Hypothalamus (tissue), 51 donors: ENCODE results near the gene RABGAP1L.
"Not testable (repeated sequence)": the region's sequence is repeated elsewhere in the genome, so short reads cannot be mapped to it uniquely, and the experiment has no call there.

ENCODE experiments used
- DNase-seq, 51 donors: peaks; one replicate each; lab custom pipeline; 2025; lab: John Stamatoyannopoulos, UW

The RABGAP1L gene

DNA sequence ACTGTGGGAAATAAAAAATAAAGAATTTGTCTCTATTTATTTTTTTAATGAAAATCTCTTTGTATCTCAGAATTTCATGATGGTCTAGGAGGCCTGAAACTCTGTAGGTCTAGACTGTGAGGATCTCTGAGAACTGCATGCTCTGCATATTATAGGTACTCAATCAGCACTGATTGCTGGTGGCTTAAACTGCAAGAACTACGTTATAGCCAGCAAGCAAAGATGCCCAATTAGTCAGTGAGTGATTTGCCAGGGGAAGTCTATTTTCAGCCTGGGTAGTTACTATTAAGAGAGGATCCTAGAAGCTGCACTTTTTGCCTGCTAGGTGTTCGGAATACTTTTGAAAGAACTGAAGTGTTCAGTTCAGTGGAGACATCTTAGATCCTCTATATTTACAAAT lies 375.9 kb downstream of the RABGAP1L start:
- no peak for DNase-seq

DNA sequence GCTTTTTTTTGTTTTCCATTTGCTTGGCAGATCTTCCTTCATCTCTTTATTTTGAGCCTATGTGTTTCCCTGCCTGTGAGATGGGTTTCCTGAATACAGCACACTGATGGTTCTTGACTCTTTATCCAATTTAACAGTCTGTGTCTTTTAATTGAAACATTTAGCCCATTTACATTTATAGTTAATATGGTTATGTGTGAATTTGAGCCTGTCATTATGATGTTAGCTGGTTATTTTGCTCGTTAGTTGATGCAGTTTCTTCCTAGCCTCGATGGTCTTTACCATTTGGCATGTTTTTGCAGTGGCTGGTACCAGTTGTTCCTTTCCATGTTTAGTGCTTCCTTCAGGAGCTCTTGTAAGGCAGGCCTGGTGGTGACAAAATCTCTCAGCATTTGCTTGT lies 384.1 kb downstream of the RABGAP1L start:
- not testable (repeated sequence) for DNase-seq

DNA sequence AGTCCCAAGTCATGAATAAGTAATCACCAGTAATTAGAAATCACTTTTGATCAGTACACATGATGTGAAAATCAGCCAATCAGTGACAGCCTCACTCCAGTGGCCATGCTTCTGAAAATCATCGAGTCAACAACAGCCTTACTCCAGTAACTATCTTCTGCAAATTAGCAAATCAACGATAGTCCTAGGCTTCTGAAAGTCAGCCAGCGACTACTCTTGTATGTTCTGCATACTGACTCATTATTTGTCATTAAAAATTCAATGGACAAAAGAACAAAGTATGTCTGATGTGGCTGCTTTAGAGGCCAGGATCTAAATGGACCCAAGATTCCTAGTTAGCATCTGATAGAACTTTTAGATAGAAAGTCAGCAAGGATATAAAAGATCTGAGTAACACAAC lies 391.0 kb downstream of the RABGAP1L start:
- DNase-seq: no peak

DNA sequence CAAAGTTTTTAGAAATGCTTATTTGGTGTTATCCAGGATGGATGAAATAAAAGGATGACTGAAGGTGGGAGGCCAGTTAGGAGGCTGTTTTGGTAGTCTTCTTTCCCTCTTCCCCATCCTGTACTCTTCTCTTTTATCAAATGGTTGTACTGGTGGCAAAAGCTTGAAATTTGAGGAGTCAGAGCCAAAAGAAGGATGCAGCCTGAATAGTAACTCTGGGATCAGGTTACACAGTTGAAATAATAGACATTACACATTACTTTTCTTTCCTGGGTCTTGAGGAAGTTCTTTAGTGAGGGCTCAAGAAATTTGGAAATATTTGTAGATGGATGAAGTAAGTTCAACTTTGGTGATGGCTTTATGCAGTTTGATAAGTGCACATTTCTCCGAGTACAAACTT lies 397.1 kb downstream of the RABGAP1L start:
- no peak for DNase-seq

DNA sequence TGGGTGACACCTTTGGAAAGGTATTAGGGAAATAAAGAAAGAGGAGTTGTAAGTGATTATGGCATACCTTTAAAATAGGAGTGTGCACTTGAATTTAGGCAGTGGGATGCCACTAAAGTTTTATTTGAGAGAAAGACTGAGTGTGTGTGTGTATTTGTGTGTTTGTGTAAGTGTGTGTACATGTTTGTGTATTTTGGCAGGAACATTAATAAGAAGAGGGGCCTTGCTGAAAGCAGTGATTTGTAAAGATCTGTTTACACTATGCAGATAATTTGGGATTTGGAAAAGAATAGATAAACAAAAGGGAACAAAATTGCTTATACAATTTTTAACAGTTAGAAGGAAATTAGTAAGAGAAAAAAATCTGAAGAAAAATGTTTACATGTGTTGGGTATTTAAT lies 409.2 kb downstream of the RABGAP1L start:
- DNase-seq: no peak

DNA sequence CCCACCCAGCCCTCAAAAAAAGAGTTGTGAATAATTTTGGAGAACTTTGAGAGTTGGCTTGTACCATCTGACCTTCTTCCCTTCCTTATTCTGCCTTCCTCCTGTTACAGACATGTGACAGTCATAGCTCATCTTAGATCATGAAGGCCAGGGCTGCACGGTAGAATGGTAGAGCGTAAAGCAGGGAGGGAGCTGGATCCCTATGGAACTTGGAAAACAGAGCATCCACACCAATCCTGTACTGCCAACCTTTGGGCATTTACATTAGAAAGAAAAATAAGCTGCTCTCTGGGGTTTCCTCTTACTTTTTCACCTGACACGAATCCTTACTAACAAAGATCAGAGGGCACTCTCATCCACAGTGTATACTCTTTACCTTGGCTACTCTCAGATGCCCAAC lies 409.9 kb downstream of the RABGAP1L start:
- DNase-seq: no peak

DNA sequence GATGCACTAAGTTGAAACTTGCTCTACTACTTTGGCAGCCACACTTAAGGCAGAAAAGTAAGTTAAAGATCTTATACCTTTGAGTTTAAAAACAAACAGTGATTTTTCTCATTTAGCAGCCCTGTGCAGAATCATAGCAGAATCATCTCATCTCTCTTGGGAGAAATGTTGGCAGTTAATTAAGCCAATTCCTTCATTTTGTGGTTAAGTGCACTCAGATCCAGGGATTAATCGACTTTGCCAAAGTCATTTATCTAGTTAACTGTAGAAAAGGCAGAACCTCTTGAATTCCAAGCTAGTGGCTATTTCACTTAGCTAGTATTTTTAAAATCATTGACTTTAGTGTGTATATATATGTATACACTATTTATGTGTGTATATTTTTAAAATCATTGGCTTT lies 413.5 kb downstream of the RABGAP1L start:
- no peak for DNase-seq

DNA sequence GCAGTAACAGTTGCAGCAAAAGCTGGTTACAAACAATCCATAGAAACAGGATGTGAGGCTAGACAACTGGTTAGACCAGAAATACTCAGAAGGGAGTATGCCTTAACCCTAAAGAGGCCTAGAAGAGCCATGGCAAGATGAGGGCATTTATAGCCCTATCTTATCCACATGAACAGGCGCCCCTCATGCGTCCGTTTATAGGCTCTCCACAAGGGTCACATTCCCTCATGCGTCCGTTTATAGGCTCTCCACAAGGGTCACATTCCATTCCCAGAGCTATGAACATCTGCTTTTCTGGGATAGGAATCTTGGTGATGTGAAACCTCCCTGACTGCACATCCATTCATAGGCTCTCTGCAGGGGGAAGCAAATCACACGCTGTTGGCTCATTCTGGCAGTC lies 416.8 kb downstream of the RABGAP1L start:
- DNase-seq: not testable (repeated sequence)

DNA sequence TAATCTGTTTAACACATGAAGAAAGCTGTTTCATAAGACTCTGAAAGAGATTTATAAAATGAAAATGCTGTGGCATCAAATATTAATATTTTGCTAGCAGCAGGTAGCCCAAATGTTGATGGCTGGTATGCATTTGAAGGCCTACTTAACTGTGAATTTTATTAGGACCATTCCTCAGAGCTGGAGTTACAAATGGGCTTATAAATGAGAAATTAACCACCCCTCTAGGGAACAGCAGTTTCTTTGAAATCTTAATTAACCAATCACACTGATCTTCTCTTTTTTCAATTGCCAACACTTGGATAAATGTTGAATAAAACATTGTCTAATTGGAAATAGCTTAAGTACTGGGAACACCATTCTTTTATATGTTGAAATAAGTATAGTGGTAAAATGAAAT lies 418.4 kb downstream of the RABGAP1L start:
- no peak for DNase-seq

DNA sequence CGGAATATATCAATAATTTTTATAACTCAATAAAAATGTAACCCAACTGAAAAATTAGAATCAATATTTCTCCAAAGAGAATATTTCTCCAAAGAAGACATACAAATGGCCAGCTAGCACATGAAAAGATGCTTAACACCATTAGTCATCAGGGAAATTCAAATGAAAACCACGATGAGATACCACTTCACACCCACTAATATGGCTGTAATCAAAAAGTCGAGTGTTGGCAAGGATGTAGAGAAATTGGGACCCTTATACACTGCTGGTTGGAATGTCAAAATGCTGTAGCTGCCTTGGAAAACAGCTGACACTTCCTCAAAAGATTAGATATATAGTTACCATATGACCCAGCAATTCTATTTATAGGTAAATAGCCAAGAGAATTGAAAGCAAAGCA lies 421.5 kb downstream of the RABGAP1L start:
- no peak for DNase-seq

DNA sequence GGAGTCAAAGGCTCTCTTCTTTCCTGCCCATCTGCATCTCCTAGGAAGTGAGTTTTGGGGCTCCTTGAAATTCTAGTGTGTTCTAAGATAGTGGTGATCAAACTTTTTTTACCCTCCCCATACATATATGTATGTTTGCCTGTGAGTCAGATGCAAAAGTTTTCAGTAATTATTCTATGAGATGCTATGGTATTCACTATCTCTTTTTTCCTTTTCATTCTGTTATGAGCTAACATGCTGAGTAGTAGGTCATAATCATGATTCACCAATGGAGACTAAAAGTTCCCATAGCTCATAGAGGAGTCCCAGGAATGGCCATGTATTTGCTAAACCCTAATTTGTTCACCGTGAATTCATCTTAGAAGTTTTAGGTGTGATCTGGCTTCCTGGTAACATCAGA lies 424.0 kb downstream of the RABGAP1L start:
- no peak for DNase-seq

DNA sequence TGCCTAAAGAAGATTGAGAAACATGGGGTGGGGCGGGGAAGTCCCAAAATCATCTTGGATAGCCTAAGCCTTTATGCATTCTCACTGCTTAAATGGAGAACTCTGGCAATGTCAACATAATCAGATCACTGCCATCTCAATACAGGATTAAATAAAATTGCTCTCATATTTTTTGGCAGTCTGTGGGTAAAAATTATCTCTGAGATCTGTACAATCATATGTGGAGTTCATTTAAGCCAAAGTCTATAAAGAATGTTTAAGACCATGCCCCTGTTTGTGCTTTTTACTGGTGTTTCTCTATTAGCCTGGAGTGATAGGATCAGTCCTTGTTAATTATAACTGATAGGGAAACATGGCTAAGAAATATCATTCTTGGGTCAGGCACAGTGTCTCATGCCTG lies 424.8 kb downstream of the RABGAP1L start:
- no peak for DNase-seq

DNA sequence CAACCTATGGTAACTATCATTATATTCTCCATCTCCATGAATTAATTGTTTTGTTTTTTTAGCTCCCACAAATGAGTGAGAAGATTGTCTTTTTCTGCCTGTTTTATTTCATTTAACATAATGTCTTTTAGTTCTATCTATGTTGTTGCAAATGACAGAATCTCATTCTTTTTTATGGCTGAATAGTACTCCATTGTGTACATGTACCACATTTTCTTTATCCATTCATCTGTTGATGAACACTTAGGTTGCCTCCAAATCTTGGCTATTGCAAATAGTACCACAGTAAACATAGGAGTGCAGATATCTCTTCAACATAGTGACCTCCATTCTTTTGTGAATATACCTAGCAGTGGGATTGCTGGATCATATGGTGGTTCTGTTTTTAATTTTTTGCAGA lies 429.3 kb downstream of the RABGAP1L start:
- DNase-seq: not testable (repeated sequence)

DNA sequence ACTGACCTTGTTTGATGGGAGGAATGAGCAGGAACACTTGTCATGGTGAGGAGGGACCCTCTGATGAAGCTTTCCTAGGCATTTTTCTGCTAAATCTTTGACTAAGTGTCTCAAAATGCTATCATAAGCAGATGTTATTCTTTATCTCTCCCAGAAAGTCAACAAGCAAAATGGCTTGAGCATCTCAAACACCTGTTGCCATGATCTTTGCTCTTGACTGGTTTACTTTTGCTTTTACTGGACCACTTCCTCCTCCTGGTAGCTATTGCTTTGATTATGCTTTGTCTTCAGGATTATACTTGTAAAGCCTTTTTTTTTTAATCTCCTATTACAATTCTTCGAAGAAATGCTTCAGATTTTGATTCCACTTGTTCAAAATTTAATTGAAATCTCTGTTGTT lies 445.9 kb downstream of the RABGAP1L start:
- no peak for DNase-seq

DNA sequence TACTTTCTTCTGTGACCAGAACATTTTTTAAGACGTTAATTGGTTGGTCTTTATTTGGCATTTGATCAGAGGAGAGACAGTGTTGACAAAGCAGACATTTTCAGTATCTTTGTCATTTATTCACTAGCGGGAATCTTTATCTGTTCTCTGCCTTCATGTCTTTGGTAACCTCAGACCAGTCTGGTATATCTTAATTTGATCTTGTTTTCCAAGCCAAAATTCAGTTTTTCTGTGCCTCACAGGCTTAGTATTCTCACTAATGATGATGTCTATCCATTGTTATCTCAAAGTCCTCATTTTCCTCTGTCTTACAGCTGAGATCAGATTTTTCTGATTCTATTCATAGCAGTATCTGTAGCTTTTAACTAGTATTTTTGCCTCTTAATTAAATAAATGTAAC lies 447.2 kb downstream of the RABGAP1L start:
- DNase-seq: no peak

DNA sequence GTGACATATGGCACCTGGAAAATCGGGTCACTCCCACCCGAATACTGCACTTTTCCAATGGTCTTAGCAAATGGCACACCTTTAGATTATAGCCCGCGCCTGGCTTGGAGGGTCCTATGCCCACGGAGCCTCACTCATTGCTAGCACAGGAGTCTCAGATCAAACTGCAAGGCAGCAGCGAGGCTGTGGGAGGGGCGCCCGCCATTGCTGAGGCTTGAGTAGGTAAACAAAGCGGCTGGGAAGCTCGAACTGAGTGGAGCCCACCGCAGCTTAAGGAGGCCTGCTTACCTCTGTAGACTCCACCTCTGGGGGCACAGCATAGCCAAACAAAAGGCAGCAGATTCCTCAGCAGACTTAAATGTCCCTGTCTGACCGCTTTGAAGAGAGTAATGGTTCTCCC lies 458.6 kb downstream of the RABGAP1L start:
- DNase-seq: not testable (repeated sequence)

DNA sequence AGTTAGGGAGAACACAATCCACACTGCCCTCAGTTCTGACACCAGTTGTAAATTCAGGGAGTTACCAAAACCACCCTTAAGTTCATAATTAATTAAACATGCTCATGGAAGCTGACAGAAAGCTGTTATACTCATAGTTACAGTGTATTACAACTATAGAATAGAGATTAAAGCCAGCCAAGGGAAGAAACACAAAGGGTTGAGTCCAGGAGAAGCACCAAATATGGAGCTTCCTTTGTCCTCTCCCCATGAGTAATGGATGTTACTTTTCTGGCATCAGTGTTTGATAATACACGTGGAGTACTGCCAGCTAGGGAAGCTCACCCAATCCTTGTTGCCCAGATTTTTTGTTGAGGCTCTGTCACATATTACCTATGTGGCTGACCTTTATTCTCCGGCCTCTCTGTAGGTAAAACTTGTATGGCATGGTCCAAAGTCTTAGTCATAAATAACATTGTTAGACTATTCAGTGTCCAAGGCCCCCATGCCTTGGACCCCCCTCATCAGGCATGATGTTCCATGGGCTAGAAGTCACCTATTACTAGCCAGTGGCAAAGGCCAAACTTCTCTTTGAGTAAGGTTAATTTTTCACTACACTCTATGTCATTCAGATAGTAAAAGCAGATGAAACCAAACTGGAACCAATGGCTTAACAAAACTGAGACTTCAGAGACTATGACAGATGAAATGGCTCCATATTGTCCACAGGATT lies 464.2 kb downstream of the RABGAP1L start:
- no peak for DNase-seq

DNA sequence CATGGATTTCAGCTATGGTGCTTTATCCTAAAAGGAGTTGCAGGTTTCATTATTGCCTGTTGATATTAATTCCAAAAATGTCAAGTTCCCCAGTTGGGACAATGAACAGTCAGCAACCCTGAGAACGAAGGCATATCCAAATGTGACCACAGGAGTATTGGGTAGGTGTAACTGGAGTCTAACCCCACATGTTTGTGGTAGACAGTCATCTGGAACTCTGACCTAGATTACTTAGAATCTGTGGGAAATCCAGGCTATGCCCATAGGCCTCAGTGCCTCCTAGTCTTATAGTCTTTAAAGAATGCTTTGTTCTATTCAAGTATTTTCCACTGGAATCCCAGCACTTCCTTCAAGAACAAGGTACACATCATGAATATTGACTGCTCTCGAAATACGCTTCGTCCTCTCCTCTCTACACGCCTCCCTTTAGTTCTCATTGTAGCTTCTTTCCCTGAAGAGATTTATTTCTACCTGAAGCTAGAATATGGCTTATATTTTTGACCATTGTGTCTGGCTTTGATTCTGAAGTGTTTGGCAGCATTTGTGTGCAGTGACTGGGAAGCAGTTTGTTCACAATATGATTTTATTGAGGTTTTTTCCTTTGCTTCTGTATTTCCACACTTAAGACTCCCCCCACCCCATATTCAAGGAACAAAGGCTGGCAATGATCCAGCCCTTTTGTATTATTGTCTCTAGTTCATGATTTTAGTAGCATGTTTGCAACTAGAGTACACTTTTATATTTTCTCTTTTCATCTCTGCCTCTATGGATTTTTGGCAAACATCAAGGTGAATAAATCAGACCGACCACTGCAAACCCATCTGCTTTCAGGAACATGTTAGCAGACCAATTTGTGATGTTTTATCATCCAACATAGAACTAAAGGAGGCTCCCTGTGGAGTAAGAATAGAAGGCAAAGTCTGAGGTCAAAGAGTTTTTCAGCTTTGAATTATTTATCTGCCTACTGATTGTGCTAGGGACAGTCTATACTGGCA lies 467.0 kb downstream of the RABGAP1L start:
- no peak for DNase-seq

DNA sequence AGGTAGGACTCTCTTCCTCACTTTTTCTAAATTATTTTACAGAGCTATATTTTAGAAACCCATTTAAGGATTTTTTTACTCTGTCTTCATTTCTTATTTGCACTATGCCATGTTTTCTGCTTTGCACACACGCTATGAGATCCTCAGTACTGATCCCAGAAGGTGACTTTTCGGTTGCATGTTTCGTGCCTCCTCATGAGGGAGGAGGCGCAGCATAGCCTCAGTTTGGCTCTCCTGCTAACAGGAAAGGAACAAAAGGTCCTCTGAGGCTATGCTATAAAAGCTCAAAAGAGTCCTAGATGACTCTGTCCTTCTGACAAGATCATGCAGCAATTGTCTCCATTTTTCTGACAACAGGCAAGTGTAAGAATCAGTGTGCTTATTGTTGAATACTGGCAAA lies 478.2 kb downstream of the RABGAP1L start:
- no peak for DNase-seq

DNA sequence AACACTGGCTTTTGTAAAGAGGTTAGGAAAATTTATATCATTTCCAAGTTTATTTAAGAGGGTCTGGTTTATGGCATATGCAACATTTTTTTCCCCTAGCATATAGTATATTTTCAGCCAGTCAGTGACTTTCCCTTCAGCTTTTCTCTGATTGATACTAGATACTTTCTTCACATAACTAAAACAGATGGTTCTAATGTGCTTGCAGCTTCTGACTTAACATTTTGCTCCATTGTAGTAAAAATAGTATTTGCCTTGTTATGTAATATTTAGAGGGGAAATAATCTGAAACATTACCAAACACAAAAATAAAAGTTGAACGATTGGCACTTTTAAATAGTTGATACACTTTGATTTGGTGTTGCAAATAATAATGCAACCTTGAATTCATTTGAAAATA lies 480.1 kb downstream of the RABGAP1L start:
- no peak for DNase-seq

DNA sequence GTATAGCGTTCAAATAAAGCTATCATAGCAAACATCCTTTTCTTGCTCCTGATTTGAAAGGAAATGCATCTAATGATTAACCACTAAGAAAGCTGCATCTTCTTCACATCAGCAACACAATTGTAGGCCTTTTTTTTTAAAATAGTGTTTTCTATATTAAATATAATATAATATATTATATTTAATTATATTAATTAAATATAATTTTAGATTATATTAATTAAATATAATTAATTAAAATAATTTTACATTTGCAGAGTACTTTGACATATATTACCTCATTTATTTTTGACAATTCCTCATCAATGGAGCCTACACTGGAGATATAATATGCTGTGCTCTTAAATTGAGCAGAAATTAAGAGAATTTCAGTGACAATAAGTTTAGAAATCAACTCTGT lies 481.5 kb downstream of the RABGAP1L start:
- no peak for DNase-seq

DNA sequence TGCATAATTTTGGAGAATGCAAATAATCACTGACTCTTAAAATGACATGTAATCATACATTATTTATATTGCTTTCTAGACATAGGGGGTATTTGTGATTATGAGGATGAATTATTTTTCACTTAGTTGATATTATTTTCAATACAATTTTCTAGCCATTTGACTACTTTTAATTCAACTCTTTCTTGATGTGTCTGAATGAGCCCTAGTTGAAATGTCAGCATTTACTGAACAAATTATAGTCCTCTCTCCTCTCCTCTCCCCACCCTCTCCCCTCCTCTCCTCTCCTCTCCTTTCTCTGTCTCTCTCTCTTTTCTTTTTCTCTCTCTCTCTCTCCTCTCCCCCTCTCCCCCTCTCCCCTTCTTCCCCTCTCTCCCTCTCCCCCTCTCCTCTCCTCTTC lies 483.1 kb downstream of the RABGAP1L start:
- no peak for DNase-seq
